ENCODE measurements around the gene YWHAH. TPM values are rescaled to one million over a fixed set of nuclear protein-coding genes. Genes with fewer than 3 reads are reported as not detected.

YWHAH gene
- total RNA-seq, 1 donor from 2014 or later, result 171 TPM

- Histone ChIP-seq H3K4me3 (no peak overlapping the region), H3K27me3 (ENCODE audit: low read depth) (no peaks in the 10 kb centered on the region), H3K36me3 (peaks cover 56% of the 10 kb centered on the region), H3K4me1 (no peaks in the 10 kb centered on the region), H3K9me3 (no peaks in the 10 kb centered on the region), H3K27ac (no peak overlapping the region)
- TF ChIP-seq, protein P1, sequence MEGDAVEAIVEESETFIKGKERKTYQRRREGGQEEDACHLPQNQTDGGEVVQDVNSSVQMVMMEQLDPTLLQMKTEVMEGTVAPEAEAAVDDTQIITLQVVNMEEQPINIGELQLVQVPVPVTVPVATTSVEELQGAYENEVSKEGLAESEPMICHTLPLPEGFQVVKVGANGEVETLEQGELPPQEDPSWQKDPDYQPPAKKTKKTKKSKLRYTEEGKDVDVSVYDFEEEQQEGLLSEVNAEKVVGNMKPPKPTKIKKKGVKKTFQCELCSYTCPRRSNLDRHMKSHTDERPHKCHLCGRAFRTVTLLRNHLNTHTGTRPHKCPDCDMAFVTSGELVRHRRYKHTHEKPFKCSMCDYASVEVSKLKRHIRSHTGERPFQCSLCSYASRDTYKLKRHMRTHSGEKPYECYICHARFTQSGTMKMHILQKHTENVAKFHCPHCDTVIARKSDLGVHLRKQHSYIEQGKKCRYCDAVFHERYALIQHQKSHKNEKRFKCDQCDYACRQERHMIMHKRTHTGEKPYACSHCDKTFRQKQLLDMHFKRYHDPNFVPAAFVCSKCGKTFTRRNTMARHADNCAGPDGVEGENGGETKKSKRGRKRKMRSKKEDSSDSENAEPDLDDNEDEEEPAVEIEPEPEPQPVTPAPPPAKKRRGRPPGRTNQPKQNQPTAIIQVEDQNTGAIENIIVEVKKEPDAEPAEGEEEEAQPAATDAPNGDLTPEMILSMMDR (IDR thresholded peaks at IDR 0.05), result no peak
- no peak for DNase-seq
- intact Hi-C loops (cut with DNase I), result no loop called here
- no peak for ATAC-seq
Observed at GRCh38 chr22:31899669-31900068, 44.7 kb upstream of the YWHAH start.

DNA sequence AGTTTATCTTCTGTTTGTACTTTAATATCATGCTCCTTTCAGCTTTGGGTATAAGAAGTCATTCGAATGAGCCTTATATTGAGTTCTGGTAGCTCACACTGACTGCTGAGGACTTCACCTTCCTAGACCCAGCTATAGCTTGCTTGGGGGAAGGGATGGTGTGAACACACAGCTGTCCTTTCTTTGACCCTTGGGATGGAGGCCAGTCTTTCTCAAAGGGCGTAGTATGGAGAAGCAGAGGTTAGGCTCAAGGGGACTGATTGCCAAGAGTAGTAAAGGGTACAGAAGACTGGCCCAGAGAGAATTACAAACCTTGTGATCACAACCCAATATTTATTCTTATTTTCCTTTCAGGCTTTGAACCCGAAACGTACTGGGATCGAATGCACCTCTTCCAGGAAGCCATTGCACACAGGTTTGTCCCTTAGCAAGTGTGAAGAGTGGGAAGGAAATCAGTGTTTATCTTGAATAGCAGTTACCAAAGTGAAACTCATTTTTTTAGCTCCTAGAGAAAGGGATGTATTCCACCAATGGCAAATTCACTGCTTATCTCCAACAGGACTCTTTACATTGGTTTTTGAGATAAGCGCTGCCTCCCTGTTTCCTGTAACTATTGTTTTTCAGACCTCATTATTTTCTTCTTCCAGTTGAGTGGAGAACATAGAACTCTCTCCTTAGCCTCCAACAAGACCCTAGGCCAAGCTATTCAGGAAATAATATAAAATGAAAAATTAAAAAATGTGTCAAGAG, 42.8 kb upstream of the YWHAH start:
- no peak for DNase-seq
- no peak overlapping the region for H3K27ac ChIP-seq
- intact Hi-C loops (cut with DNase I), result no loop called here
- ATAC-seq, result no peak
- TF ChIP-seq, protein P1 (IDR thresholded peaks at IDR 0.05), result no peak
- no peaks in the 10 kb centered on the region for H3K9me3 ChIP-seq
- H3K36me3 ChIP-seq, result peaks cover 63% of the 10 kb centered on the region
- H3K4me1 ChIP-seq, result no peaks in the 10 kb centered on the region
- no peak overlapping the region for H3K4me3 ChIP-seq
- H3K27me3 ChIP-seq (ENCODE audit: low read depth), result no peaks in the 10 kb centered on the region

GRCh38 chr22:31904651-31905050, 39.7 kb upstream of the YWHAH start:
- TF ChIP-seq, protein P1 (IDR thresholded peaks at IDR 0.05), result no peak
- DNase-seq (no peak), ATAC-seq (no peak)
- no peak overlapping the region for H3K27ac ChIP-seq
- intact Hi-C loops (cut with DNase I), result no loop called here
- no peak overlapping the region for H3K4me3 ChIP-seq
- no peaks in the 10 kb centered on the region for H3K9me3 ChIP-seq
- no peaks in the 10 kb centered on the region for H3K4me1 ChIP-seq
- peaks cover 53% of the 10 kb centered on the region for H3K36me3 ChIP-seq
- H3K27me3 ChIP-seq (ENCODE audit: low read depth), result no peaks in the 10 kb centered on the region

- Histone ChIP-seq H3K4me1 (no peaks in the 10 kb centered on the region), H3K27ac (no peak overlapping the region), H3K36me3 (peaks cover 50% of the 10 kb centered on the region), H3K9me3 (no peaks in the 10 kb centered on the region), H3K4me3 (no peak overlapping the region), H3K27me3 (ENCODE audit: low read depth) (no peaks in the 10 kb centered on the region)
- intact Hi-C loops (cut with DNase I), result no loop called here
- DNase-seq (no peak), ATAC-seq (no peak)
- TF ChIP-seq, protein P1 (IDR thresholded peaks at IDR 0.05), result no peak
Observed at GRCh38 chr22:31905356-31905755, 39.0 kb upstream of the YWHAH start.

DNA sequence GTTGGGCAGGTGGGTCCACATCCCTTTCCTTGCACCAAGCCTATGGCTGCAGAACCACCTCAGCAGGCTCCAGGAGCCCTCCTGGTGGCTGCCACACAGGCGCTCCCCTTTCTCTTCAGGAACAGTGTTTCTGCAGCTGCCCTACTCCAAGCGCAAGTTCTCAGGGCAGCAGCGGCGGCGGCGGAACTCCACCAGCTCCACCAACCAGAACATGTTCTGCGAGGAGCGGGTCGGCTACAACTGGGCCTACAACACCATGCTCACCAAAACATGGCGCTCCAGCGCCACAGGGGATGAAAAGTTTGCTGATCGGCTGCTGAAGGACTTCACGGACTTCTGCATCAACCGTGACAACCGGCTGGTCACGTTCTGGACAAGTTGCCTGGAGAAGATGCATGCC, 38.2 kb upstream of the YWHAH start:
- intact Hi-C loops (cut with DNase I), result no loop called here
- TF ChIP-seq, protein P1 (IDR thresholded peaks at IDR 0.05), result no peak

More for the DNA sequence above, 38.2 kb upstream of the YWHAH start:
- no peaks in the 10 kb centered on the region for H3K27me3 ChIP-seq (ENCODE audit: low read depth)
- no peak for ATAC-seq
- DNase-seq, result no peak
- no peak overlapping the region for H3K27ac ChIP-seq
- H3K4me3 ChIP-seq, result no peak overlapping the region
- no peaks in the 10 kb centered on the region for H3K9me3 ChIP-seq
- no peaks in the 10 kb centered on the region for H3K4me1 ChIP-seq
- H3K36me3 ChIP-seq, result peaks cover 50% of the 10 kb centered on the region

Data from lower lobe of right lung (tissue), 2 donors.